ENCODE measurements around the gene DAPL1.

- no peak for TF ChIP-seq CTCF (IDR thresholded peaks at IDR 0.05)
- no peak for TF ChIP-seq POLR2A (IDR thresholded peaks at IDR 0.05)
Measured at GRCh38 chr2:158779621-158780020, 15.5 kb upstream of the DAPL1 start.
